ENCODE results near the gene FOXL1. TPM values are rescaled to one million over a fixed set of nuclear protein-coding genes. Genes with fewer than 3 reads are reported as not detected.

The FOXL1 gene
- total RNA-seq, 2 experiments from 2014 or later = not detected

DNA sequence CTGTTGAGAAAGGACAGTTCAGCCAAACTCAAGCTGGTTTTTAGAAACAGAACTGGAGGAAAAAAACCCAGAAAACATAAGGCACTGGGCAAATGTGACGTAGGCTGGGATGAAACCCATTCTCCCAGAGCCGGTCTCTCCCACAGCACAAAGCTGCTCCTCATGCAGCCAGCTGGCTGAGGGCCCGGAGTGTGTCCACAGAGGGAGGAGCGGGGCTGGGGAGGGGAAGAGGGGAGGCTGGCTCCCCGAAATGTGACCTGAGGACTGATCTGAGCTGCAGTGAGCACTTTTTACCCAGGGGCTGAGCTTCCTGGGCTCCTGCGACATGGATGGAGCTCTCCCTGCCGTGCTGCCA is 47.2 kb upstream of the FOXL1 start:
- H3K27ac Mint-ChIP-seq = no peak overlapping the region
- ChIA-PET POLR2A (no interaction called here), CTCF (no interaction called here)
- ATAC-seq (ENCODE audit: poor library complexity) (no peak), DNase-seq (no peak)
- Histone ChIP-seq H3K27ac (ENCODE audit: low read depth in 1 of 2, low read length in 2 of 2) (no peak overlapping the region), H3K36me3 (ENCODE audit: insufficient read depth, low read length) (peaks cover 4% of the 10 kb centered on the region), H3K4me3 (ENCODE audit: low read length) (no peak overlapping the region), H3K9me3 (ENCODE audit: control insufficient read depth in 1 of 2, insufficient read depth in 1 of 2, low read length in 2 of 2) (peaks cover 0 to 10% of the 10 kb centered on the region in 2 experiments), H3K4me1 (ENCODE audit: insufficient read depth, low read length) (no peaks in the 10 kb centered on the region), H3K27me3 (ENCODE audit: control insufficient read depth in 1 of 2, insufficient read depth in 2 of 2, low read length in 2 of 2) (no peaks in the 10 kb centered on the region)
- TF ChIP-seq, protein P1, sequence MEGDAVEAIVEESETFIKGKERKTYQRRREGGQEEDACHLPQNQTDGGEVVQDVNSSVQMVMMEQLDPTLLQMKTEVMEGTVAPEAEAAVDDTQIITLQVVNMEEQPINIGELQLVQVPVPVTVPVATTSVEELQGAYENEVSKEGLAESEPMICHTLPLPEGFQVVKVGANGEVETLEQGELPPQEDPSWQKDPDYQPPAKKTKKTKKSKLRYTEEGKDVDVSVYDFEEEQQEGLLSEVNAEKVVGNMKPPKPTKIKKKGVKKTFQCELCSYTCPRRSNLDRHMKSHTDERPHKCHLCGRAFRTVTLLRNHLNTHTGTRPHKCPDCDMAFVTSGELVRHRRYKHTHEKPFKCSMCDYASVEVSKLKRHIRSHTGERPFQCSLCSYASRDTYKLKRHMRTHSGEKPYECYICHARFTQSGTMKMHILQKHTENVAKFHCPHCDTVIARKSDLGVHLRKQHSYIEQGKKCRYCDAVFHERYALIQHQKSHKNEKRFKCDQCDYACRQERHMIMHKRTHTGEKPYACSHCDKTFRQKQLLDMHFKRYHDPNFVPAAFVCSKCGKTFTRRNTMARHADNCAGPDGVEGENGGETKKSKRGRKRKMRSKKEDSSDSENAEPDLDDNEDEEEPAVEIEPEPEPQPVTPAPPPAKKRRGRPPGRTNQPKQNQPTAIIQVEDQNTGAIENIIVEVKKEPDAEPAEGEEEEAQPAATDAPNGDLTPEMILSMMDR (IDR thresholded peaks at IDR 0.05) = no peak
- no peaks in the 10 kb centered on the region for H3K27me3 Mint-ChIP-seq
- H3K36me3 Mint-ChIP-seq (ENCODE audit: low read depth) = peaks cover 37% of the 10 kb centered on the region
- H3K4me3 Mint-ChIP-seq = no peak overlapping the region
- H3K9me3 Mint-ChIP-seq = no peaks in the 10 kb centered on the region
- no peaks in the 10 kb centered on the region for H3K4me1 Mint-ChIP-seq (ENCODE audit: low read depth)
- intact Hi-C loops (cut with DNase I, micrococcal nuclease) = no loop called here

GRCh38 chr16:86531641-86532525 is 46.5 kb upstream of the FOXL1 start:
- Histone ChIP-seq H3K27me3 (ENCODE audit: control insufficient read depth in 1 of 2, insufficient read depth in 2 of 2, low read length in 2 of 2) (no peaks in the 10 kb centered on the region), H3K4me3 (ENCODE audit: low read length) (no peak overlapping the region), H3K36me3 (ENCODE audit: insufficient read depth, low read length) (peaks cover 8% of the 10 kb centered on the region), H3K4me1 (ENCODE audit: insufficient read depth, low read length) (no peaks in the 10 kb centered on the region), H3K27ac (ENCODE audit: low read depth in 1 of 2, low read length in 2 of 2) (no peak overlapping the region), H3K9me3 (ENCODE audit: control insufficient read depth in 1 of 2, insufficient read depth in 1 of 2, low read length in 2 of 2) (peaks cover 0 to 10% of the 10 kb centered on the region in 2 experiments)
- no peak overlapping the region for H3K27ac Mint-ChIP-seq
- peaks cover 44% of the 10 kb centered on the region for H3K36me3 Mint-ChIP-seq (ENCODE audit: low read depth)
- no peaks in the 10 kb centered on the region for H3K9me3 Mint-ChIP-seq
- no peaks in the 10 kb centered on the region for H3K27me3 Mint-ChIP-seq
- TF ChIP-seq, protein P1 (IDR thresholded peaks at IDR 0.05) = no peak
- POLR2A ChIA-PET = no interaction called here
- no peaks in the 10 kb centered on the region for H3K4me1 Mint-ChIP-seq (ENCODE audit: low read depth)
- CTCF ChIA-PET = no interaction called here
- ATAC-seq (ENCODE audit: poor library complexity) (no peak), DNase-seq (no peak)
- no peak overlapping the region for H3K4me3 Mint-ChIP-seq
- intact Hi-C loops (cut with DNase I, micrococcal nuclease) = no loop called here

DNA sequence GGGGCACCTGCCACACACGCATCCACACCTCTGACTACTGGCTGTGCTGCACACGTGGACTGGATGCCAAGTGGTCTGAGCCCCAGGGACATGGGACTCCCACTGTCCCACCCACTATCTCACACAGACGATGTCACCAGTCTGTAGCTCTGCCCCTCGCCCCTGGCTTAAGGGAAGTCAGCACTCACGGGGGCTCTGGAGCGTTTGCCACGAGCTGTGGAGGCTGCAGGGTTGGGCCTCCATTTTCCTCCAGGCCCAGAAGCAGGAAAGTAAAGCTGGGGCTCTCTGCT is 45.9 kb upstream of the FOXL1 start:
- peaks cover 0 to 10% of the 10 kb centered on the region in 2 experiments for H3K9me3 ChIP-seq (ENCODE audit: control insufficient read depth in 1 of 2, insufficient read depth in 1 of 2, low read length in 2 of 2)
- H3K4me3 ChIP-seq (ENCODE audit: low read length) = no peak overlapping the region
- H3K9me3 Mint-ChIP-seq = no peaks in the 10 kb centered on the region
- H3K27me3 Mint-ChIP-seq = no peaks in the 10 kb centered on the region
- H3K27me3 ChIP-seq (ENCODE audit: control insufficient read depth in 1 of 2, insufficient read depth in 2 of 2, low read length in 2 of 2) = no peaks in the 10 kb centered on the region
- peaks cover 8% of the 10 kb centered on the region for H3K36me3 ChIP-seq (ENCODE audit: insufficient read depth, low read length)
- no peak overlapping the region for H3K27ac ChIP-seq (ENCODE audit: low read depth in 1 of 2, low read length in 2 of 2)
- intact Hi-C loops (cut with DNase I, micrococcal nuclease) = no loop called here
- TF ChIP-seq, protein P1 (IDR thresholded peaks at IDR 0.05) = no peak
- DNase-seq (no peak), ATAC-seq (ENCODE audit: poor library complexity) (no peak)
- no peaks in the 10 kb centered on the region for H3K4me1 Mint-ChIP-seq (ENCODE audit: low read depth)
- ChIA-PET POLR2A (no interaction called here), CTCF (no interaction called here)
- peaks cover 50% of the 10 kb centered on the region for H3K36me3 Mint-ChIP-seq (ENCODE audit: low read depth)
- no peak overlapping the region for H3K27ac Mint-ChIP-seq
- H3K4me3 Mint-ChIP-seq = no peak overlapping the region
- H3K4me1 ChIP-seq (ENCODE audit: insufficient read depth, low read length) = no peaks in the 10 kb centered on the region
